ENCODE results near the gene IQCE.

- no peak for TF ChIP-seq CTCF (IDR thresholded peaks at IDR 0.05)
- no peak for TF ChIP-seq POLR2A (IDR thresholded peaks at IDR 0.05)
Observed at GRCh38 chr7:2654059-2654458, 95.3 kb downstream of the IQCE start.
